ENCODE results near the gene MORN4.

Gene MORN4

DNA sequence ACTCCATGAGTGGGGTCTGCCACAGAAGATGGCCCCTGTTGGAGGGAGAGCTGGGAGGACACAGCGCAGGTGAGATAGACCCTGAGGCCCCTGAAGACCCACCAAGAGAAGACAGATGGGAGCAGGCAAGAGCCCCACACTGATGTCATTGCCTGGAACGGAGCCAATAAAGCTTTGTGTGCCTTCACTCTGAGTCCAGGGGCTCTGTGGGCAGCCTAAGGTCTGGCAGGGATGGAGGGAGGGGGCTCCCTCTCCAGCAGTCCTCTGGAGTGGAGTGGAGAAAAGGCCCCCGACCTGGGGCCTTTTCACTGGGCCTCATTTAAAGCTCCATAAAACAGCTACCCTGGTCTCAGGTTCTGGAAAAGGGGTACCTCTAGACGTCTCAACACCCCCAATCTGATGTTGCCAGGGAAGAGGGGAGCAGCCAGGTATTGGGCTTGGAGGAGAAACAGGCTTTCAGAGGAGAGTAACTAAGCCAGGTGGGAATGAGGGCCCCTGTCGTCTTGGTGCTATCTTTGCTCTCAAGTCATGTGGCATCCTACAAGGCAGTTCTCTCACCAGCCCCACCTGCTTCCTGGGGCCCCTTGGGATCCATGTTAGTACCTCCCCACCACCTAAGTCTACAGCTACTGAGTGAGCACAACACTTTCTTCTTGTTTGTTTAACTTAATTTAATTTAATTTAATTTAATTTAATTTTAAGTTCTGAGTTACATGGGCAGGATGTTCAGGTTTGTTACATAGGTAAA, 42.4 kb downstream of the MORN4 start:
- Histone ChIP-seq H3K4me1 (ENCODE audit: control insufficient read depth, low read depth, low read length) (no peaks in the 10 kb centered on the region), H3K4me3 (ENCODE audit: low read length) (no peak overlapping the region), H3K9me3 (ENCODE audit: control insufficient read depth, low read depth, low read length) (no peaks in the 10 kb centered on the region), H3K9ac (ENCODE audit: low read length) (no peak overlapping the region), H3K27ac (ENCODE audit: low read length) (no peak overlapping the region), H3K36me3 (ENCODE audit: control insufficient read depth, low read depth, low read length) (no peaks in the 10 kb centered on the region), H3K27me3 (ENCODE audit: control insufficient read depth, insufficient read depth, low read length) (no peaks in the 10 kb centered on the region)

DNA sequence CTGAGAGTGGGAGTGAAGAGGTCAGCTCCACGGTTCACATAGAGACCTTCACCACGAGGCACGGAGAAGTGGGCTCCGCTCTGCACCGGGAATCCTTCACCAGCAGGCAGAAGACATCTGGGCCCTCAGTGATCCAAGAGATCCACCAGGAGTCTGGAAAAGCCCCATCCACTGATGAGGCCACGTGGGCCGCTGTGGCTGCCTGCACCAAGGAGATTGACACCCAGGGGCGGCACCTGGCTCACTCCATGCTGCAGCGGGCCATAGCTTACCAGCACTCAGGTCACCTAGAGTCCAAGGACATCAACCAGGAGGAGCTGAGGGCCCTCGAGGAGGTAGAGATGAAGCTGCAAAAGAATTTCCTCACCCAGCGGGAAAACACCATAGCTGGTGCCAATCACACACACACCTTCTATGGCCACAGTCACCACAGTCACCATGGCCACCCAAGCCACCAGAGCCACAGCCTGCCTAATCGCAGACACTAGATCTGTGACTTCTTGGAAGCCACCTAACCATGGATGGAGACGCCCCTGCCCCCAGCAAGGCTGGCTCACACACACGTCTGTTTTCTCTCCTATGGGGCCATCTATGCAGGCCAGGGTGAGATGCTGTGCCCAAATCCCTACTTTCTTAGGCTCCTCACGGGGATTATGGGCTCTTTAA, 43.1 kb downstream of the MORN4 start:
- no peaks in the 10 kb centered on the region for H3K4me1 ChIP-seq (ENCODE audit: control insufficient read depth, low read depth, low read length)

DNA sequence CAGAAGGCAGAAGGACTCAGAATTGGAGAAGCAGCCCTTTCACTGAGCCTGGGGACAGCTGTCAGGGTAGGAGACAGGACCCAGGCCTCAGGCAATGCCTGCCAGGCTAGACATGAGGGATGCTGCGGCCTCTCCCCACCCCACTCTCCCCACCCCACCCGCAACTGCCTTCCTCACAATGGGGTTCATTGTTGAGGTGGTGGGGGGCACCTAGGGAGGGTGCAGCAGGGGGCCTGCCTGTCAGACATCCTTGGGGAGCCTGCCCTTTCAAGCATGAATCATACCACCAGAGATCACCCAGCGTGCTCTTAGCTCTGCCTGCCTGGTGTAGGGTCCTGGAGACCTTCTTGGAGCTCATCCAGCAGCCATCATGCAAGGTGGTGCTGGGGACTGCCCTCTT, 43.8 kb downstream of the MORN4 start, which contains the start of gene C10orf62:
TSS of gene C10orf62 (plus strand) at position 243 of the 400 bp plus-strand sequence. CDS start 177 bp downstream, outside the sequence.
- no peak within 1 kb of the TSS for H3K27ac ChIP-seq (ENCODE audit: low read length)
- no peaks in the 10 kb centered on the region for H3K4me1 ChIP-seq (ENCODE audit: control insufficient read depth, low read depth, low read length)
- H3K36me3 ChIP-seq (ENCODE audit: control insufficient read depth, low read depth, low read length) = no peaks in the 10 kb centered on the region
- H3K9me3 ChIP-seq (ENCODE audit: control insufficient read depth, low read depth, low read length) = no peaks in the 10 kb centered on the region
- no peak within 1 kb of the TSS for H3K9ac ChIP-seq (ENCODE audit: low read length)
- no peaks in the 10 kb centered on the region for H3K27me3 ChIP-seq (ENCODE audit: control insufficient read depth, insufficient read depth, low read length)
- H3K4me3 ChIP-seq (ENCODE audit: low read length) = no peak within 1 kb of the TSS

More for the DNA sequence above, 43.1 kb downstream of the MORN4 start:
- no peaks in the 10 kb centered on the region for H3K27me3 ChIP-seq (ENCODE audit: control insufficient read depth, insufficient read depth, low read length)
- H3K27ac ChIP-seq (ENCODE audit: low read length) = no peak overlapping the region
- H3K9ac ChIP-seq (ENCODE audit: low read length) = no peak overlapping the region
- no peaks in the 10 kb centered on the region for H3K36me3 ChIP-seq (ENCODE audit: control insufficient read depth, low read depth, low read length)
- H3K4me3 ChIP-seq (ENCODE audit: low read length) = no peak overlapping the region
- no peaks in the 10 kb centered on the region for H3K9me3 ChIP-seq (ENCODE audit: control insufficient read depth, low read depth, low read length)

DNA sequence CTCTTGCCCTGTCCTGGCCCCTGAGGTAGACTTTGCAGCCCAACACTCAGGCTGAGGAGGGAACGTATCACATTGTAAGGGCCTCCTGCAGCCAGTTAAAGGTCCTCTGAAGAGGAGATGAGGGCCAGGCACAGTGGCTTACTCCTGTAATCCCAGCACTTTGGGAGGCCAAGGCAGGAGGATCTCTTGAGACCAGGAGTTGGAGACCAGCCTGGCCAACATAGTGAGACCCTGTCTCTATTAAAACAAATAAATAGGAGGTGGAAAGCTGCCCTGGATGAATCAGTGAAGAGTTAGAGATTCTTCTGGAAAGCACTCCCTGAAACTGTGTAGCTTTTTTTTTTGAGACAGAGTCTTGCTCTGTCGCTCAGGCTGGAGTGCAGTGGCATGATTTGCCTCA, 46.1 kb downstream of the MORN4 start:
- Histone ChIP-seq H3K36me3 (ENCODE audit: control insufficient read depth, low read depth, low read length) (no peaks in the 10 kb centered on the region), H3K4me3 (ENCODE audit: low read length) (no peak overlapping the region), H3K9me3 (ENCODE audit: control insufficient read depth, low read depth, low read length) (no peaks in the 10 kb centered on the region), H3K9ac (ENCODE audit: low read length) (no peak overlapping the region), H3K4me1 (ENCODE audit: control insufficient read depth, low read depth, low read length) (peaks cover 4% of the 10 kb centered on the region), H3K27me3 (ENCODE audit: control insufficient read depth, insufficient read depth, low read length) (no peaks in the 10 kb centered on the region), H3K27ac (ENCODE audit: low read length) (no peak overlapping the region)

DNA sequence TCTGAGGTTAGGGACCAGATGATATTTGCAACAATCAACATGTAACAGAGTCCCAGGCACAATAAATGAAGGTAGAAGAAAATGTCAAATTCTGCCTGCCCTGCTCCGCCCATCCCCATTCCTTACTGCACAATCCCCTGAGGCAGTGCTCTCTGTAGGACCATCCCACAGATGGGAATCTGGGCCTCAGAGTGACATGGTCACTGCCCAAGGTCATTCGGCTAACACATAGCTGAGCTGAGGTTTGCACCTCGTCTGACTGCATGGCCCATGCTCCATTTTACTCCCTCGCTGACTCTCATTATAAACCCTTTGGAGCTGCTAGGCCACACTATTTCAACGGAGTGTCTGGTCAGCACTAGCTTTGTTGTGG, 47.9 kb downstream of the MORN4 start:
- H3K27me3 ChIP-seq (ENCODE audit: control insufficient read depth, insufficient read depth, low read length) = no peaks in the 10 kb centered on the region
- no peak overlapping the region for H3K4me3 ChIP-seq (ENCODE audit: low read length)
- H3K4me1 ChIP-seq (ENCODE audit: control insufficient read depth, low read depth, low read length) = peaks cover 4% of the 10 kb centered on the region
- H3K36me3 ChIP-seq (ENCODE audit: control insufficient read depth, low read depth, low read length) = no peaks in the 10 kb centered on the region
- H3K9me3 ChIP-seq (ENCODE audit: control insufficient read depth, low read depth, low read length) = no peaks in the 10 kb centered on the region
- H3K9ac ChIP-seq (ENCODE audit: low read length) = no peak overlapping the region
- no peak overlapping the region for H3K27ac ChIP-seq (ENCODE audit: low read length)

DNA sequence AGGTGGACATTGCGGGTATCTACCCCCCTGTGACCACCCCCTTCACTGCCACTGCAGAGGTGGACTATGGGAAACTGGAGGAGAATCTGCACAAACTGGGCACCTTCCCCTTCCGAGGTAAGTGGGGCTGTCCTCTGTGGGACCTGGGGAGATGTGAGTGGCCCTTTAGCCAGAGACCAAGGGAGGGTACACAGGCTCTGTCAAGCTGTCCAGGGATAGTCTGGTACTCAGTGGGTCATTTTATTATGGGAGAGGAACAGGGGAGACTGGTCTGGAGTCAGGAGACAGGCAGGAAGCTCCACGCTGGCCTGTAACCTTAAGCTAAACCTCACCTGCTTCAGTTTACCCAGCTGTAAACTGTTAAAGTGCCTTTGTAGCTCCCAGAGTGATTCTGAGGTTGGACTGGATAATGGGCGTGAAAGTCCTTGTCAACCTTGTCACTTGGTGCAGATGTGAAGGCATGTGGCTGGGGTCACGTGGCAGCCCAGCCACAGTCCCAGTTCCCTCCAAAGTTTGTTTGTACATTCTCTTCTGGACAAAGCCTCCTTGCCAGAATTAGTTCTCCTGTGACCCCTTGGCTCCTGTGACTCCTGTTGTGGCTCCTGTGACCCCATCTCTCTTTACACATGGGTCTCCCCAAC, 48.4 kb downstream of the MORN4 start:
- Histone ChIP-seq H3K9ac (ENCODE audit: low read length) (no peak overlapping the region), H3K27ac (ENCODE audit: low read length) (no peak overlapping the region), H3K27me3 (ENCODE audit: control insufficient read depth, insufficient read depth, low read length) (no peaks in the 10 kb centered on the region), H3K4me1 (ENCODE audit: control insufficient read depth, low read depth, low read length) (peaks cover 4% of the 10 kb centered on the region), H3K4me3 (ENCODE audit: low read length) (no peak overlapping the region), H3K36me3 (ENCODE audit: control insufficient read depth, low read depth, low read length) (no peaks in the 10 kb centered on the region), H3K9me3 (ENCODE audit: control insufficient read depth, low read depth, low read length) (no peaks in the 10 kb centered on the region)

DNA sequence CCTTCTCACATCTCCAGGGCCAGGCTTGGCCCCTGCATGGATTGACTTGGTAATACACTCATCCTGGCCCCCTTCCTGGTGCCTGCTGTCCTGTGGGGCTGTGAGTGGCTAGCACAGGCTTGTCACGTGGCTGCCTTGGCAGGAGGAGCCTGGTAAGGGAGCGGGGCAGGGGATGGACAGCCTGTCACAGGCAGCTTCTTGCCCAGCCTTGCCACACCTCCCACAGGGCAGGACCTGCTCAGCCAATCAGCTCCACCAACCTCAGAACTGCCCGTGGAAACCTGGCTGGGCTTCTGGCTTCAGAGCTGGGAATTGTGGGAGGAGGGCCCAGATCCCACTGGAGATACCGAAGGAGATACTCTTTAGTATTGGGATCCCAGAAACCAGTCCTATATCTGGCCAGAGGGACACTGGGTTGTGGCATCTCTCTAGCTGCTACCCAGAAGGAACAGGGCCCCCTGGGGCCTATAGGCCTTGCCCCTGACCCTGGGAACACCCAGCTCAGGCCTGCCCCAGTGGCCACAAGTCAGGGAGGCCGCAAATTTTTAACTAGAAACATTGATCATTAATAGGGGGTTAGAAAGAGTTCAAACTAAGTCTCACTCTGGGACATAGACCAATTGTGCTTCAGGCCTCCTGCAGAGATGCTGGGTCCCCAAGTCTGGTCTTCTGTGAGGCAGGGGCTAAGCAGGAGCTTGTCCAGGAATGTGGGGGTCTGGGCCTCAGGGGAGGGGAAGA, 49.1 kb downstream of the MORN4 start, which contains the start of gene HOGA1:
TSS of gene HOGA1 (plus strand) at position 330 of the 738 bp plus-strand sequence. CDS start at position 645, 315 bp downstream.
- H3K9me3 ChIP-seq (ENCODE audit: control insufficient read depth, low read depth, low read length) = no peaks in the 10 kb centered on the region
- H3K4me3 ChIP-seq (ENCODE audit: low read length) = no peak within 1 kb of the TSS
- no peak within 1 kb of the TSS for H3K9ac ChIP-seq (ENCODE audit: low read length)
- no peaks in the 10 kb centered on the region for H3K27me3 ChIP-seq (ENCODE audit: control insufficient read depth, insufficient read depth, low read length)
- no peaks in the 10 kb centered on the region for H3K36me3 ChIP-seq (ENCODE audit: control insufficient read depth, low read depth, low read length)
- H3K4me1 ChIP-seq (ENCODE audit: control insufficient read depth, low read depth, low read length) = peaks cover 4% of the 10 kb centered on the region
- no peak within 1 kb of the TSS for H3K27ac ChIP-seq (ENCODE audit: low read length)

DNA sequence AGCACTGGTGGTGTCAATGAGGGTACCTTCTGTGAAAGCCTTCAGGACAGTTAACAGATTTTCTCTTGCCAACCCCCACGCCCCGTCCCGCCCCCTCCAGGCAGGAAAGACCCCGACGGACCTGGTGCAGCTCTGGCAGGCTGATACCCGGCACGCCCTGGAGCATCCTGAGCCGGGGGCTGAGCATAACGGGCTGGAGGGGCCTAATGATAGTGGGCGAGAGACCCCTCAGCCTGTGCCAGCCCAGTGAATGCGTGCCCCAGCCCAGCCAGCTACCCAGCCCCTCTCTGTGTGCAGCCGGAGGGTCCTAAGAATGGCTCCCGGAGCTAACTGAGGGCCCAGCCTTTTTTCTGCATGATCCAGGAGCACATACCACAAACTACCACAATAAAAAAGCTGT, 49.8 kb downstream of the MORN4 start:
- H3K4me1 ChIP-seq (ENCODE audit: control insufficient read depth, low read depth, low read length) = peaks cover 4% of the 10 kb centered on the region
- H3K27ac ChIP-seq (ENCODE audit: low read length) = no peak overlapping the region
- no peaks in the 10 kb centered on the region for H3K36me3 ChIP-seq (ENCODE audit: control insufficient read depth, low read depth, low read length)
- H3K27me3 ChIP-seq (ENCODE audit: control insufficient read depth, insufficient read depth, low read length) = no peaks in the 10 kb centered on the region
- no peak overlapping the region for H3K9ac ChIP-seq (ENCODE audit: low read length)
- no peaks in the 10 kb centered on the region for H3K9me3 ChIP-seq (ENCODE audit: control insufficient read depth, low read depth, low read length)
- H3K4me3 ChIP-seq (ENCODE audit: low read length) = no peak overlapping the region

DNA sequence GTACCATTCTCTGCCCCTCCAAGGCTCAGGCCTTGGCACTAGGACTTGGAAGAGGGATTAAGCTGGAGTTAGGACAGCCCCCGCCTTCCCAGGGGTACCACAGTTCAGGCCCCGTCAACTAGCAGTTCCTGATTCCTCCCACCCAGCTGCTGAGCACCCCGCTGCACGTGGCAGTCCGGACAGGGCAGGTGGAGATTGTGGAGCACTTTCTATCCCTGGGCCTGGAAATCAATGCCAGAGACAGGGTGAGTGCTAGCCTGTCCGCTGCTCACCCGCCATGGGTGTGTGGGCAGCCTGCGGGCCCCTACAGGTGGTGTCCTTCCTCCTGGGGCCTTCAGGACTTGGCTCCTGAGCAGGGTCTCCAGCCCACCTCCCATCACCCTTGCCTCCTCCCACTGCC, 51.1 kb downstream of the MORN4 start:
- H3K36me3 ChIP-seq (ENCODE audit: control insufficient read depth, low read depth, low read length) = no peaks in the 10 kb centered on the region
- H3K4me3 ChIP-seq (ENCODE audit: low read length) = no peak overlapping the region
- no peak overlapping the region for H3K9ac ChIP-seq (ENCODE audit: low read length)
- H3K9me3 ChIP-seq (ENCODE audit: control insufficient read depth, low read depth, low read length) = no peaks in the 10 kb centered on the region
- H3K27ac ChIP-seq (ENCODE audit: low read length) = no peak overlapping the region
- peaks cover 4% of the 10 kb centered on the region for H3K4me1 ChIP-seq (ENCODE audit: control insufficient read depth, low read depth, low read length)
- no peaks in the 10 kb centered on the region for H3K27me3 ChIP-seq (ENCODE audit: control insufficient read depth, insufficient read depth, low read length)

DNA sequence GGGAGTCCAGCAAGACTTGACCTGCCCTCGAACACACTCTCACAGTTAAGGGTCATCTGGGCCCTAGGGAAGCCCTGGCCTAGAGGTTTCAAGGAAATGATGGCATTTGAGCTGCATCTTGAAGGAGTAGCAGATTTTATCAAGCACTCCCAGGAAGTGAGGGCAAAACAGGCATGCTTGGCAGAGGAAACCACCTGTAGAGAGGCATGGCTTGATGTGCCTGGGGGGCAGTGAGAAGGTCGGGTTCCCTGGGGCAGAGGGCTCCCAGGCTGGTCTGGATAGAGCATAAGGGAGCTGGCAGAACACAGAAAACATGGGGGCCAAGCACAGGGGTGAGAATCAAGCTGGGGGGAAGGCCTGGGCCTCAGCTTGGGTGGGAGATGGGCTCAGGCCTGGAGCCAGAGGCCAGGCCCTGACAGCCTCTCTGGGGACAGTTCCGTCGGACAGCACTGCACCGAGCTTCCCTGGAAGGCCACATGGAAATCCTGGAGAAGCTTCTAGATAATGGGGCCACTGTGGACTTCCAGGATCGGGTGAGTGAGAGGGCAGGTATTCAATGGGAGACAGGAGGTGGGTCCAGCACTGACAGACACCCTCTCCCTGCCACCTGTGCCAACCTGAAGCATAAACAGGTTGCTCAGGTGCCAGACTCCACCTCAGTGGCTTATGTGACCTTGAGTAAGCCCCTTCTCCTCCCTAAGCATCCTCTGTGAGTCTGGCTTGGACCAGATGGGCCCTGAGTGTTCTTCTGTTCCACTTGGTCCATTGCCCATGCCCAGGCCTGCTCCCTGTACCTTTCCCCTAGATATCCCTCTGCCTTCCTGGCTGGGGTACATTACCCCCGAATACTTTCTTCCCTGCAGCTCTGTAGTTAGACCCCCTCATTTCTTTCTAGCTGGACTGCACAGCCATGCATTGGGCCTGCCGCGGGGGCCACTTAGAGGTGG, 52.6 kb downstream of the MORN4 start:
- Histone ChIP-seq H3K4me1 (ENCODE audit: control insufficient read depth, low read depth, low read length) (peaks cover 4% of the 10 kb centered on the region), H3K9ac (ENCODE audit: low read length) (no peak overlapping the region), H3K4me3 (ENCODE audit: low read length) (no peak overlapping the region), H3K9me3 (ENCODE audit: control insufficient read depth, low read depth, low read length) (no peaks in the 10 kb centered on the region), H3K27ac (ENCODE audit: low read length) (no peak overlapping the region), H3K27me3 (ENCODE audit: control insufficient read depth, insufficient read depth, low read length) (no peaks in the 10 kb centered on the region), H3K36me3 (ENCODE audit: control insufficient read depth, low read depth, low read length) (no peaks in the 10 kb centered on the region)

Measured in iPS-18a (cell line).